GM12878 (cell line): ENCODE results near the gene C3orf20.

Experiments used
- ATF3 ChIP-seq: IDR thresholded peaks from 2 replicates; pipeline ENCODE4 v1.6.1; 2011; ENCODE audit warnings: low read depth, mild to moderate bottlenecking, low read length, moderate library complexity, borderline replicate concordance; ENCODE audit errors: extremely low read depth
- CHD4 ChIP-seq: fragments of 200-600 bp; sonication (generic); IDR thresholded peaks from 2 replicates; pipeline ENCODE4 v1.6.1; 2016; ENCODE audit warnings: mild to moderate bottlenecking
- CTCF ChIP-seq, 3 experiments: IDR thresholded peaks in 2 of 3; conservative IDR thresholded peaks in 1 of 3; 2 replicates each; pipeline ENCODE4 v1.5.1; 2011; ENCODE audit warnings: low read depth in 3 of 3, low read length in 3 of 3, mild to moderate bottlenecking in 3 of 3, control low read depth in 2 of 3, moderate library complexity in 2 of 3, inconsistent platforms in 1 of 3, mixed read lengths in 1 of 3; ENCODE audit not compliant: control insufficient read depth in 2 of 3, insufficient read depth in 1 of 3; ENCODE audit errors: extremely low read depth in 1 of 3
- EP300 ChIP-seq, 2 experiments: fragments of 150-350 bp in 1 of 2; IDR thresholded peaks; 2 replicates each; pipeline ENCODE4 v1.6.1; 2011 to 2012; ENCODE audit warnings: low read depth in 2 of 2, low read length in 2 of 2, borderline replicate concordance in 1 of 2, improper control_type of control experiment in 1 of 2, inconsistent platforms in 1 of 2; ENCODE audit not compliant: control insufficient read depth in 1 of 2
- GABPA ChIP-seq: IDR thresholded peaks from 2 replicates; pipeline ENCODE4 v1.6.1; 2014; ENCODE audit warnings: antibody characterized with exemption, low read depth, mild to moderate bottlenecking, inconsistent platforms
- HDAC6 ChIP-seq: fragments of 200-600 bp; sonication (generic); IDR thresholded peaks from one replicate; pipeline ENCODE4 v1.8.0; 2017; ENCODE audit warnings: antibody characterized with exemption; ENCODE audit not compliant: unreplicated experiment
- LARP7 ChIP-seq: fragments of 450-650 bp; IDR thresholded peaks from 2 replicates; pipeline ENCODE4 v1.6.1; 2017; ENCODE audit warnings: mild to moderate bottlenecking
- NR2F1 ChIP-seq: fragments of 450-650 bp; conservative IDR thresholded peaks from 2 replicates; pipeline ENCODE4 v1.6.1; 2017; ENCODE audit warnings: mild to moderate bottlenecking
- POLR2A ChIP-seq: IDR thresholded peaks from 2 replicates; pipeline ENCODE4 v1.6.1; 2011; ENCODE audit warnings: low read depth, mild to moderate bottlenecking, low read length
- POLR2AphosphoS5 ChIP-seq: IDR thresholded peaks from 2 replicates; pipeline ENCODE4 v1.6.1; 2011; ENCODE audit warnings: mild to moderate bottlenecking, low read length, inconsistent platforms
- RFX5 ChIP-seq: IDR thresholded peaks from 2 replicates; pipeline ENCODE4 v1.6.1; 2011; ENCODE audit warnings: low read depth, low read length, improper control_type of control experiment
- SUPT20H ChIP-seq: IDR thresholded peaks from 2 replicates; pipeline ENCODE4 v1.6.1; 2011; ENCODE audit warnings: low read depth, mild to moderate bottlenecking, low read length, moderate library complexity, borderline replicate concordance; ENCODE audit not compliant: control insufficient read depth
- TBL1XR1 ChIP-seq: IDR thresholded peaks from 2 replicates; pipeline ENCODE4 v1.6.1; 2012; ENCODE audit warnings: low read depth, low read length, improper control_type of control experiment
- ZBTB33 ChIP-seq: fragments of 450-650 bp; IDR thresholded peaks from 2 replicates; pipeline ENCODE4 v1.6.1; 2017; ENCODE audit warnings: mild to moderate bottlenecking

- no peak for TF ChIP-seq GABPA
- no peak for TF ChIP-seq CHD4
- TF ChIP-seq EP300 (IDR thresholded peaks at IDR 0.05; ENCODE audit: borderline replicate concordance in 1 of 2, control insufficient read depth in 1 of 2, low read depth in 2 of 2, low read length in 2 of 2) = no peak
- no peak for TF ChIP-seq CTCF (IDR thresholded peaks at IDR 0.05 in 2 of 3, conservative IDR thresholded peaks at IDR 0.05 in 1 of 3; ENCODE audit: control insufficient read depth in 2 of 3, extremely low read depth in 1 of 3, insufficient read depth in 1 of 3, low read depth in 3 of 3, low read length in 3 of 3)
- no peak for TF ChIP-seq RFX5
- no peak for TF ChIP-seq SUPT20H
- TF ChIP-seq NR2F1 = no peak
- no peak for TF ChIP-seq ATF3
- TF ChIP-seq LARP7 = no peak
- no peak for TF ChIP-seq TBL1XR1
- no peak for TF ChIP-seq POLR2AphosphoS5
- no peak for TF ChIP-seq ZBTB33
- no peak for TF ChIP-seq POLR2A
- no peak for TF ChIP-seq HDAC6
Measured at GRCh38 chr3:14726441-14726780, 51.5 kb downstream of the C3orf20 start.
